GM06990 (cell line): ENCODE measurements around the gene ZFP3.
"Not testable (repeated sequence)": the region's sequence is repeated elsewhere in the genome, so short reads cannot be mapped to it uniquely, and the experiment has no call there.

ENCODE experiments used
- DNase-seq: peaks from one replicate; pipeline ENCODE4 v3.0.0-alpha.2; 2011; ENCODE audit not compliant: insufficient read length; ENCODE audit errors: extremely low read depth
- H3K27me3 ChIP-seq: replicated peaks from 2 replicates; pipeline ENCODE4 v1.6.0; 2011; ENCODE audit warnings: low read length; ENCODE audit not compliant: control insufficient read depth, insufficient read depth
- H3K36me3 ChIP-seq: 2 replicates; pipeline ENCODE4 v1.5.1; 2011; ENCODE audit warnings: low read length; ENCODE audit not compliant: control insufficient read depth, insufficient read depth
- H3K4me3 ChIP-seq: replicated peaks from 2 replicates; pipeline ENCODE4 v1.5.1; 2011; ENCODE audit warnings: low read depth, mild to moderate bottlenecking, control low read depth, low read length
- CTCF ChIP-seq: IDR thresholded peaks from 2 replicates; pipeline ENCODE4 v1.5.1; 2011; ENCODE audit warnings: low read length, control low read depth, mild to moderate bottlenecking, inconsistent platforms; ENCODE audit not compliant: insufficient read depth, poor library complexity, severe bottlenecking

ZFP3 gene

GRCh38 chr17:5126719-5127488, 48.6 kb downstream of the ZFP3 start:
- no peak for TF ChIP-seq CTCF

GRCh38 chr17:5127910-5128309, 49.6 kb downstream of the ZFP3 start:
- H3K27me3 ChIP-seq, result no peaks in the 10 kb centered on the region; the same call in 1 of the 2 replicates
- no peak for TF ChIP-seq CTCF
- H3K36me3 ChIP-seq, result no peaks in the 10 kb centered on the region
- DNase-seq, result no peak
- H3K4me3 ChIP-seq, result no peak overlapping the region

More at GRCh38 chr17:5126719-5127488, 48.6 kb downstream of the ZFP3 start:
- H3K27me3 ChIP-seq, result no peaks in the 10 kb centered on the region; the same call in 1 of the 2 replicates
- no peak for DNase-seq
- no peak overlapping the region for H3K4me3 ChIP-seq
- H3K36me3 ChIP-seq, result no peaks in the 10 kb centered on the region

GRCh38 chr17:5128387-5128786, 50.1 kb downstream of the ZFP3 start:
- not testable (repeated sequence) for H3K36me3 ChIP-seq, H3K4me3 ChIP-seq, H3K27me3 ChIP-seq, DNase-seq

- no peaks in the 10 kb centered on the region; the same call in 1 of the 2 replicates for H3K27me3 ChIP-seq
- no peak for DNase-seq
- H3K4me3 ChIP-seq, result no peak overlapping the region
- no peak for TF ChIP-seq CTCF
- H3K36me3 ChIP-seq, result no peaks in the 10 kb centered on the region
These were observed 50.8 kb downstream of the ZFP3 start for GRCh38 chr17:5128905-5129535.

- not testable (repeated sequence) for DNase-seq, H3K4me3 ChIP-seq, H3K36me3 ChIP-seq, H3K27me3 ChIP-seq
These were observed 51.5 kb downstream of the ZFP3 start for GRCh38 chr17:5129770-5130169.

GRCh38 chr17:5130261-5130660, 52.0 kb downstream of the ZFP3 start:
- not testable (repeated sequence) for H3K27me3 ChIP-seq, DNase-seq, H3K36me3 ChIP-seq, H3K4me3 ChIP-seq

- H3K27me3 ChIP-seq, DNase-seq: not testable (repeated sequence)
These were observed 52.4 kb downstream of the ZFP3 start for GRCh38 chr17:5130687-5131086.

More at GRCh38 chr17:5130687-5131086, 52.4 kb downstream of the ZFP3 start:
- not testable (repeated sequence) for H3K36me3 ChIP-seq, H3K4me3 ChIP-seq
